GM04504 (cell line): ENCODE data around the gene TMCC2.

ENCODE experiments used
- DNase-seq: peaks from one replicate; pipeline ENCODE4 v3.0.0-alpha.2; 2012; ENCODE audit warnings: low read depth

The TMCC2 gene

GRCh38 chr1:205240118-205240517, 12.4 kb downstream of the TMCC2 start:
- no peak for DNase-seq

- no peak for DNase-seq
Observed at GRCh38 chr1:205240569-205240968, 12.8 kb downstream of the TMCC2 start.

- no peak for DNase-seq
Observed at GRCh38 chr1:205241366-205242030, 13.8 kb downstream of the TMCC2 start.

- DNase-seq = no peak
Observed at GRCh38 chr1:205243350-205244191, 15.8 kb downstream of the TMCC2 start.

- no peak for DNase-seq
Observed at GRCh38 chr1:205244384-205244783, 16.6 kb downstream of the TMCC2 start.

- no peak for DNase-seq
Observed at GRCh38 chr1:205245096-205245495, 17.4 kb downstream of the TMCC2 start.

- DNase-seq = no peak
Observed at GRCh38 chr1:205246351-205247119, 18.8 kb downstream of the TMCC2 start.

- DNase-seq = no peak
Observed at GRCh38 chr1:205247130-205247921, 19.6 kb downstream of the TMCC2 start.

- no peak for DNase-seq
Observed at GRCh38 chr1:205248793-205249601, 21.3 kb downstream of the TMCC2 start.

GRCh38 chr1:205249651-205250050, 21.9 kb downstream of the TMCC2 start:
- no peak for DNase-seq

- DNase-seq = no peak
Observed at GRCh38 chr1:205250699-205251098, 23.0 kb downstream of the TMCC2 start.

- no peak for DNase-seq
Observed at GRCh38 chr1:205251576-205251975, 23.8 kb downstream of the TMCC2 start.

- peak; percentile 67 for DNase-seq
Observed at GRCh38 chr1:205255941-205256780, 28.4 kb downstream of the TMCC2 start.

- no peak for DNase-seq
Observed at GRCh38 chr1:205256951-205257625, 29.3 kb downstream of the TMCC2 start.

- DNase-seq = no peak
Observed at GRCh38 chr1:205257735-205258134, 30.0 kb downstream of the TMCC2 start.

GRCh38 chr1:205258261-205258691, 30.5 kb downstream of the TMCC2 start:
- DNase-seq = no peak

GRCh38 chr1:205258719-205259118, 31.0 kb downstream of the TMCC2 start:
- DNase-seq = peak; percentile 64

GRCh38 chr1:205259324-205259832, 31.6 kb downstream of the TMCC2 start:
- DNase-seq = no peak

GRCh38 chr1:205259998-205260397, 32.3 kb downstream of the TMCC2 start:
- no peak for DNase-seq
